Measurements from ENCODE around the gene KIF21B.
A peak's percentile ranks its signal among the peaks of the same experiment; 100 is the strongest.

Gene KIF21B

GRCh38 chr1:200979574-200980451 lies 43.7 kb downstream of the KIF21B start:
- ATAC-seq (replicated peaks; ENCODE audit: extremely low read depth, poor library complexity, severe bottlenecking) (peak; percentile 67), DNase-seq (ENCODE audit: low spot score in 2 of 2) (peak; percentile 21 to 50)
- Mint-ChIP-seq H3K36me3 (ENCODE audit: insufficient read depth) (peaks cover 50% of the 10 kb centered on the region), H3K27ac (ENCODE audit: low read depth) (no peak overlapping the region), H3K4me1 (peaks cover 6% of the 10 kb centered on the region), H3K9me3 (no peaks in the 10 kb centered on the region), H3K27me3 (no peaks in the 10 kb centered on the region), H3K4me3 (no peak overlapping the region)

GRCh38 chr1:200977071-200977754 lies 46.3 kb downstream of the KIF21B start:
- peaks cover 6% of the 10 kb centered on the region for H3K4me1 Mint-ChIP-seq
- H3K9me3 Mint-ChIP-seq, result no peaks in the 10 kb centered on the region
- no peak overlapping the region for H3K4me3 Mint-ChIP-seq
- peaks cover 47% of the 10 kb centered on the region for H3K36me3 Mint-ChIP-seq (ENCODE audit: insufficient read depth)
- H3K27me3 Mint-ChIP-seq, result no peaks in the 10 kb centered on the region
- no peak for DNase-seq (ENCODE audit: low spot score in 2 of 2)
- peak overlapping the region; percentile 25 for H3K27ac Mint-ChIP-seq (ENCODE audit: low read depth)
- no peak for ATAC-seq (replicated peaks; ENCODE audit: extremely low read depth, poor library complexity, severe bottlenecking)

- Mint-ChIP-seq H3K4me1 (peaks cover 6% of the 10 kb centered on the region), H3K27ac (ENCODE audit: low read depth) (no peak overlapping the region), H3K4me3 (no peak overlapping the region), H3K27me3 (no peaks in the 10 kb centered on the region), H3K36me3 (ENCODE audit: insufficient read depth) (peaks cover 48% of the 10 kb centered on the region), H3K9me3 (no peaks in the 10 kb centered on the region)
- ATAC-seq (replicated peaks; ENCODE audit: extremely low read depth, poor library complexity, severe bottlenecking) (no peak), DNase-seq (ENCODE audit: low spot score in 2 of 2) (no peak)
Measured at GRCh38 chr1:200976634-200977033, 46.9 kb downstream of the KIF21B start.

- no peak overlapping the region for H3K27ac Mint-ChIP-seq (ENCODE audit: low read depth)
- no peaks in the 10 kb centered on the region for H3K27me3 Mint-ChIP-seq
- DNase-seq (ENCODE audit: low spot score in 2 of 2) (no peak), ATAC-seq (replicated peaks; ENCODE audit: extremely low read depth, poor library complexity, severe bottlenecking) (no peak)
- no peaks in the 10 kb centered on the region for H3K9me3 Mint-ChIP-seq
- peaks cover 8% of the 10 kb centered on the region for H3K4me1 Mint-ChIP-seq
- H3K4me3 Mint-ChIP-seq, result no peak overlapping the region
- H3K36me3 Mint-ChIP-seq (ENCODE audit: insufficient read depth), result peaks cover 47% of the 10 kb centered on the region
Measured at GRCh38 chr1:200975458-200975857, 48.1 kb downstream of the KIF21B start.

GRCh38 chr1:200974711-200975110 lies 48.8 kb downstream of the KIF21B start:
- ATAC-seq (replicated peaks; ENCODE audit: extremely low read depth, poor library complexity, severe bottlenecking), result no peak

GRCh38 chr1:200973937-200974657 lies 49.4 kb downstream of the KIF21B start:
- peaks cover 48% of the 10 kb centered on the region for H3K36me3 Mint-ChIP-seq (ENCODE audit: insufficient read depth)
- no peak for ATAC-seq (replicated peaks; ENCODE audit: extremely low read depth, poor library complexity, severe bottlenecking)
- no peak overlapping the region for H3K4me3 Mint-ChIP-seq
- no peaks in the 10 kb centered on the region for H3K9me3 Mint-ChIP-seq
- no peaks in the 10 kb centered on the region for H3K27me3 Mint-ChIP-seq
- H3K4me1 Mint-ChIP-seq, result peaks cover 10% of the 10 kb centered on the region
- H3K27ac Mint-ChIP-seq (ENCODE audit: low read depth), result no peak overlapping the region
- no peak for DNase-seq (ENCODE audit: low spot score in 2 of 2)

More at GRCh38 chr1:200974711-200975110, 48.8 kb downstream of the KIF21B start:
- peaks cover 7% of the 10 kb centered on the region for H3K4me1 Mint-ChIP-seq
- H3K27ac Mint-ChIP-seq (ENCODE audit: low read depth), result no peak overlapping the region
- no peak for DNase-seq (ENCODE audit: low spot score in 2 of 2)
- no peaks in the 10 kb centered on the region for H3K27me3 Mint-ChIP-seq
- no peaks in the 10 kb centered on the region for H3K9me3 Mint-ChIP-seq
- H3K36me3 Mint-ChIP-seq (ENCODE audit: insufficient read depth), result peaks cover 50% of the 10 kb centered on the region
- H3K4me3 Mint-ChIP-seq, result no peak overlapping the region

GRCh38 chr1:200972985-200973742 lies 50.4 kb downstream of the KIF21B start:
- peaks cover 39% of the 10 kb centered on the region for H3K36me3 Mint-ChIP-seq (ENCODE audit: insufficient read depth)
- no peaks in the 10 kb centered on the region for H3K9me3 Mint-ChIP-seq
- no peak overlapping the region for H3K27ac Mint-ChIP-seq (ENCODE audit: low read depth)
- peaks cover 10% of the 10 kb centered on the region for H3K4me1 Mint-ChIP-seq
- ATAC-seq (replicated peaks; ENCODE audit: extremely low read depth, poor library complexity, severe bottlenecking) (no peak), DNase-seq (ENCODE audit: low spot score in 2 of 2) (no peak)
- no peak overlapping the region for H3K4me3 Mint-ChIP-seq
- no peaks in the 10 kb centered on the region for H3K27me3 Mint-ChIP-seq

GRCh38 chr1:200971955-200972711 lies 51.4 kb downstream of the KIF21B start:
- H3K36me3 Mint-ChIP-seq (ENCODE audit: insufficient read depth), result peaks cover 32% of the 10 kb centered on the region
- no peaks in the 10 kb centered on the region for H3K27me3 Mint-ChIP-seq
- peaks cover 10% of the 10 kb centered on the region for H3K4me1 Mint-ChIP-seq
- H3K27ac Mint-ChIP-seq (ENCODE audit: low read depth), result no peak overlapping the region
- no peaks in the 10 kb centered on the region for H3K9me3 Mint-ChIP-seq
- ATAC-seq (replicated peaks; ENCODE audit: extremely low read depth, poor library complexity, severe bottlenecking), result no peak
- peak; percentile 44 to 62 for DNase-seq (ENCODE audit: low spot score in 2 of 2)
- no peak overlapping the region for H3K4me3 Mint-ChIP-seq

- DNase-seq (ENCODE audit: low spot score in 2 of 2) (no peak), ATAC-seq (replicated peaks; ENCODE audit: extremely low read depth, poor library complexity, severe bottlenecking) (no peak)
- H3K27me3 Mint-ChIP-seq, result no peaks in the 10 kb centered on the region
- peak overlapping the region; percentile 75 for H3K27ac Mint-ChIP-seq (ENCODE audit: low read depth)
- H3K9me3 Mint-ChIP-seq, result no peaks in the 10 kb centered on the region
- H3K4me1 Mint-ChIP-seq, result peaks cover 10% of the 10 kb centered on the region
- no peak overlapping the region for H3K4me3 Mint-ChIP-seq
- H3K36me3 Mint-ChIP-seq (ENCODE audit: insufficient read depth), result peaks cover 28% of the 10 kb centered on the region
Measured at GRCh38 chr1:200971428-200971903, 52.0 kb downstream of the KIF21B start.

GRCh38 chr1:200970771-200971427 lies 52.6 kb downstream of the KIF21B start:
- no peak for ATAC-seq (replicated peaks; ENCODE audit: extremely low read depth, poor library complexity, severe bottlenecking)
- no peak for DNase-seq (ENCODE audit: low spot score in 2 of 2)
- Mint-ChIP-seq H3K4me3 (no peak overlapping the region), H3K27me3 (no peaks in the 10 kb centered on the region), H3K9me3 (no peaks in the 10 kb centered on the region), H3K27ac (ENCODE audit: low read depth) (peak overlapping the region; percentile 75), H3K36me3 (ENCODE audit: insufficient read depth) (peaks cover 26% of the 10 kb centered on the region), H3K4me1 (peaks cover 10% of the 10 kb centered on the region)

Data from central memory CD8-positive, alpha-beta T cell (primary cell).